ENCODE measurements around the gene HBS1L.

Gene HBS1L

DNA sequence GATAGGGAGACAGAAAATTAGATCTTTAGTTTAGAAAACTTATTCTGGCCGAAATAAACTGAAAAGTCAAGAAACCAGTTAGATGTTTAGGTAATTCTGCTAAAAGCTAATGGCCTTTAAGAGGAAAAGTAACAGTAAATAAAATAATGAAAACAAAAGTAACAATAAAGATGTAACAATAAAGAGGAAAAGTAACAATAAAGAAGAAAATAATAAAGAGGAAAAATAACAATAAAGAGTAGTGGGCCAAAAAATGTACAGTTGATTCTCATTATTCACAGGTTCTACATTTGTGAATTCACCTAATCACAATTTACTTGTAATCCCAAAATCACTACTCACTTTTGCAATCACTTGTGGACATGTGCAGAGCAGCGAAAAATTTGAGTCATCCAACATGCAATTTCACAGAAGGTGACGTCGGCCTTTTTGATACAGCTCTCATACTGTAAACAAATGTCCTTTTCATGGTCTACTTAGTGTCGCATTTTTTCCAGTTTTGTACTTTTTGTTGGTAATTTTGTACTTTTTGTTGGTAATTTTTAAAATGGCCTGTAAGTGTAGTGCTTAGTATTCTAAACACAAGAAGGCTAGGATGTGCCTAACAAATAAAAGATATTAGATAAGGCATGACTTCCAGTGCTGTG is 24.0 kb downstream of the HBS1L start:
- DNase-seq: no peak

DNA sequence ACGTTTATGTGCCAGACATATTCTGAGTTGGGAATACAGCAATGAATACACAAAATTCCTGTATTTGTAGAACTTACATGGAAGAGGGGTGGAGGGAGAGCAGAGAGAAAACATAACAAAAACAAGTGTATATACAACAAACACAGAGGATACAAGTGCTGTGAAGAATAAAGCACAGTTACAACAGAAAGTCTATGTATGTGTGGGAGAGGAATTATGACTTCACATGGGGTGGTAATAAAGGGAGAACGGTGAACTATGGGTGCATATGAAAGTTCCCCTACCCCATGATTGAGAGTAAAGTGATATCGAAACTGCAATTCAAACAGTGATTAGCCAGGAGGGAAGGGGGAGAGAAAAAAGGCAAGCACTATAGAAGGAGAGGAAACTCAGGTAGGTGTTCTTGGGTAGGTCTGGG is 24.6 kb downstream of the HBS1L start:
- no peak for DNase-seq

DNA sequence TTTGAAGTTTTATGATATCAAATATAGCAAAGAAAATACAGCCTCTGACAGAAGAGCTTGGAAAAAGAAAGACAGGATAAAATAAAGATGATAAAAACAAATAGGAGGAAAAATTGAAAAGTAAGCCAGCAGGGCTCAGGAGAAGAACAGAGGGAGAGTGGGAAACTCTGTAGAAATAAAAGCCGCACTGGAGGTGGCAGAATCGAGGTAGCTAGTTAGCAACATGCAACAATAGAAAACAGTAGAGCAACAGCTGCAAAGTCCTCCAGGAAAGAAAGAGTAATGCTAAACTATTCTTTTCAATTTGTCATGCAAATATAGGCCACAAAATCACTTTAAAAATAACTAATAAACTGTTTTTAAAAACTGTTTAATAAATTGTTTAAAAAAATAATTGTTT is 28.8 kb downstream of the HBS1L start:
- DNase-seq: no peak

DNA sequence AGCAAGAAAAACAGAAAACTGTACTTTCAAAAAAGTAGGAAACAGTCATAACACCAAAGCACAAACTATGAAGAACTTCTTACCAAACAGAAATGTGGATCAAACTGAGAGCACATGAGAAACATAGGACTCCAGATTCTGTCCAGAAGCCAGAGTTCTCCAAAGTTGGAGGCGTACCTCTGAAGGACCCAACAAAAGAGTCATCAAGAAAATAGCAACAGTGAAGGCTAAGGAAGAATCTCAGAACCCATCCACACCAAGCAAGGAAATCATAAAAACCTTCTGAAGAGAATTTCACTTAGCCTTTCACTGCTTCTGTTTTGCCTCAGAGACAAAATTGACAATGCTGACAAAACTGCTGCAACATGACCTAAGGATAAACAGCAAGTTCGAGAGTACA is 29.4 kb downstream of the HBS1L start:
- no peak for DNase-seq

DNA sequence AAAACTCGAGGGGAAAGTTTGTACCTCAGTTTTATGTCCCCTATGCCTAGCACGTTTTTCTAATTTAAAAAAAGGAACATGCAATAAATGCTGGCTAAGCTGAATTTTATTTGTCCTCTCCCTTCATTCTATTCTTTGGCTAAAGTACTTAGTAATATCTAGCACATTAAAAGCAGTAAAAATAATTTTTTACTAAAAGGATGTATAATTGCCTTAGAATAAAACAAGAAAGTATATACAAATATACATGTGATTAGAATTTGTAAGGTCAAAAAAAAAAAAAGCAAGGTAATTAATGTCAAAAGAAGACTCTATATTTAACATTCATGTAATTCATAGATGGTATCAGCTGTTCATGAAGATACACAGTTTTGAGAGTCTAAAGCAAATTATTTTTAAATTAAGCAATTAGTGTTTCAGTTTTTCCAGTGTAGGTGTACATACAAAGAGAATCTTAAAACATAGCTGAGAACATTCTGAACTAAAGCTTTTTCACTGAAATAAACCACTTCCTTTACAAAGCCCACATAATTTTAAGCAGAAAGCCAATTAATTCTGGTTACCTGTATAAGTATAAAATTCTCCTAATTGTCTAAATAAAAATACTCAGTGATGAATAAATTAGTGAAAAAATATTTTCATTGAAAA is 32.4 kb downstream of the HBS1L start:
- no peak for DNase-seq

DNA sequence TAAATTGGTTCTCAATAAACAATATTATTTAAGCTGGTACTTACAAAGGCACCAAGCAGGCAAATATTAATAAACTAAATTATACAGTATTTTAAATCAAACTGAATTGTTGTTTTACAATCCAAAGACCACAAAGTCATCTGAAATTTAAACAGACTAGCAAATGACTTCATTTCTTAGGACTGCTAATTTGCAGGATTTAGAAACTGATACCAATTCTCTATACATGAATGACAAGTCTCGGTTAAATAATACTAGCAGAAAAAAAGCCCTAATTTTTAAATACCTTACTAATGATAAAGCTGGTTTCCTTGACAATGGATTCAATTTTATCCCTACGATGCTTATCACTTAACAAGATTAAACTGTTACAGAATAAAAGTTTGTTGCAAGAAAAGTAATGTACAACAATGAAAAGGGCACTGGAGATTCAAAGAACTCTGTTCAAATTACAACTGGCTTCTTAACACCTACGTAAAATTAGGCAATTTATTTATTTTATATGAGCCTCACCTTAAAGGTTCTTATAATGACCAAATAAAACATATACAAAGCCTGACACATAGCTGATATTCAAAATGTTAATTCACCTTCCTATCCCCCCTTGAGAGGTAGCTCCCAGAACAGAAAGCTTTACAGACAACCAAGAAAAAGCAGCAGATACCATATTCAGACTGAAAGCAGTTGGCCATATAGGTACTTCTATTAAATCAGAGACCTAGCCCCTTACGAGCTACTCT is 33.1 kb downstream of the HBS1L start:
- DNase-seq: no peak

DNA sequence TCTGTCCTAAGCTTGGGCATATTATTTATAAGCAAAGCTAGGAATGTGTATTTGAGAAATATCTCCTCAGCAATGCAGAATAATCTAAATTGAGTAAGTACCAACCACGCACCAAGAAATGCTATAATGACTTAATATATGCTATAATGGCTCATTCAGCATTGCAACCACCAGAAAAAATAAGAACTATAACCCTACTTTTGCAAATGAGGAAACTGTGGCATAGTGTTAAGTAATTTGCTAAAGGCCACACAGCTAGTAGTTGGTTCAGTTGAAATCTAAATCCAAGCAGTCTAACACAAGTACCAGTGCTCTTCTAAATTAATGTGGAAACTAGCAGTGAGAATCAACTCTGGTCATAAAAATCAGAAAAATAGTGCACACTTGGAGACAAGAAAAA is 35.7 kb downstream of the HBS1L start:
- DNase-seq: no peak

DNA sequence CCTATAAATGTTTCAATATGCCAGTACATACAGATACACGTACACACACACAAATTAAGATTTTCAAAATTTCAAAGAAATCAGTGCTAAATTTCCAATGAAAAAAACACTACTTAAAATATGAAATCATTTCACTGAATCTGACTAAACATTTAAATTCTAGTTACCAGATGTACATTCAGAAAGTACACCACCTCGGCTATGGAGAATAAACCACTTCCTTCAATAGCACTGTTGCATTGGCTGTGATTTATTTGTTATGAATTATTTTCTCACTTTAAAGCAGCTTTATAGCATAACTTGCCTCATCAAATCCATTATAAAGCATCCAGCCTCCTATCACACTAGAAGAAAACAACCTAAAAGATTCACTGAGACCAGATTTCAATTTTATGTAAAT is 36.6 kb downstream of the HBS1L start:
- DNase-seq: no peak

DNA sequence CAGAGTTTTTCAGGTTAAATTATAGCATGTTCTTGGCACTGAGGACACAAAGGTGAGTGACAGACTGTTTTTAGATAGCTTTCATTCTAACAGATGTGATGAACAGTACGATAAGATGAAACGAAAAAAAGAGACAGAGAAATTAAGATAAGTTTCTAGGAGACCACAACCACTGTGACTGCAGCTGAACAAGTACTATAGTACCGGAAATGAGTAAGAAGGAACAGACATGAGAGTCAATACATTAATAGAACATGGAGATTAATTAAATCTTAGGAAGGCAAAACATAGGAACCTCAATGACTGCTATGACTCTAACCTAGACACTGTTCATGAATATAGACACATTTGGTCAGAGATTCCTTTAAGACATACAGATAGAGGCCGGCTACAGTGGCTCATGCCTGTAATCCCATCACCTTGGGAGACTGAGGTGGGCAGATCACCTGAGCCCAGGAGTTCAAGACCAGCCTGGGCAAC is 40.2 kb downstream of the HBS1L start:
- DNase-seq: no peak

DNA sequence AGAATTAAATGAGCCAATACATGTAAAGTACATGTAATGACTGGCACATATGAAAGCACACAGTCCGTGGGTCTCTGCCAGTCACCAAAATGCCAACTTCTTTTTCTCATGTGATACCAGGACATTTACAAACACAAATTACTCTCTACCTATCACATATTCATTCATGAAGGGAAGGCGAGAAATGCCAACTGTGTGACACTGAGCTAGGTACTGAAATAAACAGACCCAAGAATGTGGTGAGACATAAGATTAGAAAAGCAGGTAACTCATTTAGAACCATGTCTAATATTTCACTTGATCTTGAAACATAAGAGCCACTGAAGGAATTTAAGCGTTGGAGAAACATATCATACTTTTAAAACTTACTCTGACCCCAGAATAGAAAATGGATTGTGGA is 41.4 kb downstream of the HBS1L start:
- no peak for DNase-seq

DNA sequence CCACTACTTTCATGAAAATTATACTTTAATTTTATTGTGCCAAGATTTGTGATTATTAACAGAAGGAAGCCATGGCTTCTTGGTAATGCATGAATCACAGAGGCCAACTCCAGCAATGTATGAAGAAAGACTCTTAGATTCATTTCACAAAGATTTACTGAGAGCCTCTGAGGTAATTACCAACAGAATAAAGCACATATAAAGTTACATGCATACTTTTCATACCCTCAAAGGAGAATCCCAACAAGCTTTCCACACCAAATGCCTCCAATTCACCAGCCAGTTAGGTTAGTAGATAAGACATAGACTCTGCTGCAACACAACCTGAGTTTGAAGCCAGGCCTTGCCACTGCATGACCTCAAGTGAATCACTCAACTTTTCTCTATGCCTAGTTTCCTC is 41.9 kb downstream of the HBS1L start:
- no peak for DNase-seq

DNA sequence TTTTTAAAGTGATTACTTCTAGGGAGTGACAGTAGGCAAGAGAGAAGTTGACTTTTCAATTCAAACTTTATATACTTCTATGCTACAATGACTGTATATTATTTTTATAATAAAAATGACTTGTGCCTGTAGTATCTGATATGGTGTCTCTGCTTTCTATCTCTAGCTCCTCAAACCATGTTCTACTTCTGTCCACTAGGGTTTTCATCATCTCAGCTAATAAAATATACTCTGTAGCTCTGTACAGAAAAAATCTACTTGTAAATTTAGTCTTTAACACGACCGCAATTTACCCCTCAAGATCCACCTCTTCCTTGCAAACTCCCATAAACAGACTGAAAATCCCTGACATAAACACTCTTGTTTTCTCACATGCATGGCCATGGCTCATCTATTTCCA is 42.3 kb downstream of the HBS1L start:
- DNase-seq: no peak

DNA sequence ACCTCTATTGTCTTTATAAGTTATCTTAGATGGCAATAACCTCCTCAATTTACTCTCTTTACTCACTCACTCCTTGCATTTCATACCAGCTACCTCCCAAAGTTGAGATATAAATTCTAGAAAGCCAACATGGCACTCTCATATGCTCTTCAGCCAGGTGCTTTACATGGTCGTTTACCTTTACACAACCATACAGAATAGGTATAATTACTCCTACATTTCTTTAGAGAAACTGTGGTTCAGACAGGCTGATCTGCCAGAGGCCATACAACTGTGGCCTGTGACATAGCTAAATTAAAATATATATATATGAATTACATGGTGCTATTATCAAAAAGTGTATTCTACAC is 45.7 kb downstream of the HBS1L start:
- no peak for DNase-seq

DNA sequence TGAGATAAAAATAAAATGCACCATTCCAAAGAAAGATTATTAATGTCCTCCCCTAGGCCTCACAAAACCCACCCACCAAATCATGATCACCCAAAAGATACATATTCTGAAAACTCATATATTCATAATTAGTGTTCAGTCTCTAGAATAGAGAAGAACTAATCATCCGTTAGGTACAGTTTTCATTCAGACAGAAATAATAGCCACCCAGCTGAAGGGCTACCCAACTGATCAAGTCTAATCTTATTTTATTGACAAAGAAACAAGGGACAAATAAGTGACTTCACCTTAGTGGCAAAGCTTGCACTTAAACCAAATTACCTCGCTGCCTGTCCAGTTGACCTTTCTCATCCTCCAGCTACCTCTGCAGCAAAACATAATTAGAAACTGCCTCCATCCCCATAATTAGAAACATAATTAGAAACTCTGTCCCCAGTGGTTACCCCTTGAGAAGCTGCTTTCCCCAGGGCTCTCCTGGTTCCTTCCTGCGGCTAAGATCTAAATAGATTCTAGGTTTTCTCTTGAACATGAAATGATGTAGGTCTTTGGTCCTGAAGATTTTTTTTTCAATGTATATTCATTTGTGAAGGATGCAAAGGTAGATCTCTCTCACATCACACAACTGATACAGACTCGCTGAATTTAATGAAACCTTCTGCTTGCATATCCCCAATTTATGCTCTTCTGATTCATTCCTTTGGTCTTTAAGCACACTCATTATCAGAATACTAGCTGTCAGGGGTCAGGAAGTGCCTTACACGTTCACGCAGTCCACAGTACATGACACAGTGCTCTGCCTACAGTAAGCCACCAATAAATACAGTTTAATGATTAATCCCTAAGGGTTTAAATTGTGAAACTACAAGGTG is 46.3 kb downstream of the HBS1L start:
- no peak for DNase-seq

DNA sequence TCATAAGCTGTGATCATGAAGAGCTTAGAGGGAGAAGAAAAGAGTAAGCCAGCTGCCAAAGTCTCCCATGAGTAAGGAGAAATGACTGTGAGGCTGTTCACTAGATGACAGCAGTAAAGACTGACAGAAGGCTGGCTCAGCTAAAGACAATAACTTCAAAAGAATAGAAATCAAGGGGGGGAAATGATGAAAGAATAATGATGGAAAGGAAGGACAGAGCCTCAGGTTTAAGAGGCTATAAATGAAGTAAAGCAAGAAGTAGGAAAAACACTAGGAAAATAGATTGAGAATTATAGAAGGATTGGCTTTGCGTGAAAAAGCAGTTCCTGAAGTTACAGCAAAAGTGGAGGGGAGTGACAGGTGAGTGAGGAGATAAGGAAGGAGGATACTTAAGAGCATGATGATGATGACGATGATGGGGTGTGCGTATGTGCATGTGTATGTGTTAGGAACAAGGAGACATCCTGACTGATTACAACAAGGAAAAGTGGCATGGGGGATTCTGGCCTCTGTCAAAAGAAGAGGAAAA is 48.2 kb downstream of the HBS1L start:
- no peak for DNase-seq

DNA sequence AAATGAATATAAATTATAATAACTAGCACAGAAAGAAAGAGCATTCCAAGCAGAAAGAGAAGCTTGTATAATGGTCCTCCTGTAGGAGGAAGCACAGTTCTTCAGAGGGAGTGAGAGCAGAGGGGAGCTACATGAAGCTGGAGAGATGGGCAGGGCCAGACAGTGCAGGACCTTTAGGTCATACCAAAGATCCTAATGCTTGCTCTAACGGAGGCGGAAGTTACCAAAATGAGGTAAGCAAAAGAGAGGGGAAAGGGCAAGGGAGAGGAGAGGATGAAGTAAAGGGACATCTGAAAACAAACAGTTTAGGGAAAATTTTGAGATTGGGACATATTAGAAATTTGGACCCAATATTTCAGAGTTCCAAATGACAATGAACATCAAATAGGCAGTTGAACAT is 50.2 kb downstream of the HBS1L start:
- DNase-seq: no peak

DNA sequence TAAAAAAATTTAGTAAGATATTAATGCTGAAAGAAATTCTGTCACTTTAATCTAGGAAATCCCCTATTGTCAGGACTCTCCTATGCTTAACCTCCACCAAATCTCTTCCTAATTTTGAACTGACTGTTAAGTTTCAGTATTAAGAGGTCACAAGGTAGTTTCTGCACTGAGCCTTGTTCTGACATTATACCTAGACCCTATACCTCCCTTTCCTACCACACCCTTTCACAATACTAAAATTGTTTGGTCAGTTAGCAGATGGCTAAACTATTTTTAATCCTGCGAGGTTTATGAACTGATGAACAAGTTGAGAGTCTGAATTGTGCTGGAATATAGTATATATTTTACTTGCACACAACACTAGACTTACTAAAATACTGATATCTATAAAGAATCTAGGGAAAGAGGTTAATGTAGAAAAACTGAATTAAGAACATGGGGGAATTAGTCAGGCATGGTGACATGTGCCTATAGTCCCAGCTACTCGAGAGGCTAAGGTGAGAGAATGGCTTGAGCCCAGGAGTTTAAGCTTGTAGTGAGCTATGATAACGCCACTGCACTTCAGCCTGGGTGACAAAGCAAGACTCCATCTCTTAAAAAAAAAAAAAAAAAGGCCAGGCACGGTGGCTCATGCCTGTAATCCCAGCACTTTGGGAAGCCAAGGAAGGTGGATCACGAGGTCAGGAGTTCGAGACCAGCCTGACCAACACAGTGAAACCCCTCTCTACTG is 51.5 kb downstream of the HBS1L start:
- DNase-seq: no peak

DNA sequence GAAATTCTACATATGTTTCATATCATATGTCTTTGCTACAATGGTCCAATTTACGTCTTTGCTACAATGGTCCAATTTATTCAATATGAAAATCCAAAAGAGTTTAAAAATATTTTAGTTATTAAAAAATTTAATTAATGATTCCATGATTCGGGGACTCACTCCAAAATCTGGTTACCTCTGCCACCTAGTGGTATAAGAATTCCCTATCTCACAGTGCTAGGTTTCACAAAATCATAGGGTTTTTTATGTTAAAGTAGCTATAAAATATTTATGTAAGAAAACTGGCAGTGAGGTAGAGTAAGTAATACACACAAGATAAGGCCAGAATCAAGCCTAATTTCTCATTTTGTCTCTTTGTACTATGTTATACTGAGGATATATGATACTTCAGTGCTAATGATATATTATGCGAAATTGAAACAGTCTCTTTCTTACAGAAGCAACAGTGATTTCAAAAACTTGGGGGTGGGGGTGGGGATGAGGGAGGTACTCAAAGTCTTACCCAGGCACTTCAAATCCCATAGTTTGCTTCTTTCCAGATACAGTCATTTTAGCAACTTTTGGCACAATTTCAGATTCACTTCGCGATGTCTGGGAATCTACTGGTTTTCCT is 52.3 kb downstream of the HBS1L start:
- DNase-seq: no peak

DNA sequence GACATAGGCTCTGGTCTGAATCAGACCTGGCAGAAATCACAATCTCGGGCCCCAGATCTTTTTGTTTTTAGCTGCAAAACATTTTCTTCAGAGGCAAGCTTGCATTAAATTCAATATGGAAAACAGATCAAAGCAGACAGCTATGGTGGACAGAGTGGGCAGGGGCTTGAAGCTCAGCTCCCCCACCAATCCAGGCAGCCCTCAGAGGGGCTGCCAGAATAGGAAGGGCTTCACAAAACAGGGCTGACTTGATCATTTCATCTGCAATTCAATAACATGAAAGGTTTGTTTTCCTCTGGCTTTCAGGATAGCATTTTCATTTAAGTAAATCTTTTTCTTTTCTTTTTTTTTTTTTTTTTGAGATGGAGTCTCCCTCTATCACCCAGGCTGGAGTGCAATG is 55.5 kb downstream of the HBS1L start:
- DNase-seq: no peak

DNA sequence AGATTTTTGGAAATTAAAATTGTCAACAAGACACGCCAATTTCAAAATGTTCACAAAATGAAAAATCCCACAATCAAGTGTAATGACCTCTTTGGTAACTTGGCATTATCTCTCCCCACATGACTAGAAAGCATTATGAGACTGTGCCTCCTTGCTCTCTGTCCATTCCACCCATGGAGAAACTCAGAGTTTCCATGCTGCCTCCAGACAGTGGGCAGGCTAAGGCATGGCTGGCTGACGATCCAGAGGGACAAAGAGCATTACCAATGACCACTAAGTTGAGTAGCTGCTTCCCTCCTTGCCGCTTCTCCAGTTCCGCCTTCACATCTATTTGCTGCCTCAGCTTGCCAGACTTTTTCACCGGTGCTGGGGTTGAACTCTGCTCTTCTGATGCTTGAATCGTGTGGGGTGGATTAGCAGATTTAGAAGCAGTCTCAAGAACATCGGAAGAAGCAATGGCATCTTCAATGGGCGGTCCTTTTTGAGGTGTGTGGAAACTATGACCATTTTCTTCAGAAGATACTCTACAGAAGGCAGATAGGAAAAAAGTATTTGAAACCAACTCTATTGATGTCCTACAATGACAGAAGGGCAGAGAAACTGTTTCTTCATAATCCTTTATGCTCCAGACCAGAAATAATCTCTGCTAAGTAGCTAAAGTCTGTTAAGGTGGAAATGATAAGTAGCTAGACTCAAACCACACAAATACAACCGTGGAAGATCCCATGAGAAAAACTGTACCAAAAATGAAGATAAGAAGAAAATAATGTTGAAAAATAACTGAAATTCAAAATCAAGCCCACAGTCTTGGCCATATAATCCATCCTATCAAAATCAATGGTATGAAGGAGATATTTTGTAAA is 57.3 kb downstream of the HBS1L start:
- DNase-seq: no peak

DNA sequence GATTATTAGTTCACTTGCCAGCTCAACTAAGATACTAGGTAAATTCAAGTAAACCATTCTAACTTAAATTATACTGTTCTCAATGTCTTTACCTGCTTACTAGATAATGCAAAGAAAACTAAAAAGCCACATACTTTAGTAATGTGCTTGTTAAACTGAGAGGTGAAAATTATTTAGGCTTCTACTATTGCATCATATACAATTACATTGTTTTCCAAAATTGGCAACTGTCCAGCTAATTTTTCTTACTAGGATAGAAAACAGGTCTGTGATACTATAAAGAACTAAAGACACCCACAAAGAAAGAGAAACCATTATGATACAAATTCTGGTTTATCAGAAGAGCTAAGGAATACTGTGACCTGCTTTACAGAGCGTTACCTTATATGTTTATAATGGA is 59.1 kb downstream of the HBS1L start:
- DNase-seq: no peak
